ENCODE measurements around the gene DKK3. TPM values are rescaled to one million over a fixed set of nuclear protein-coding genes. Genes with fewer than 3 reads are reported as not detected.

The DKK3 gene
- total RNA-seq, 4 donors from 2014 or later: 8.7 to 34.1 (median 20.4) TPM

DNA sequence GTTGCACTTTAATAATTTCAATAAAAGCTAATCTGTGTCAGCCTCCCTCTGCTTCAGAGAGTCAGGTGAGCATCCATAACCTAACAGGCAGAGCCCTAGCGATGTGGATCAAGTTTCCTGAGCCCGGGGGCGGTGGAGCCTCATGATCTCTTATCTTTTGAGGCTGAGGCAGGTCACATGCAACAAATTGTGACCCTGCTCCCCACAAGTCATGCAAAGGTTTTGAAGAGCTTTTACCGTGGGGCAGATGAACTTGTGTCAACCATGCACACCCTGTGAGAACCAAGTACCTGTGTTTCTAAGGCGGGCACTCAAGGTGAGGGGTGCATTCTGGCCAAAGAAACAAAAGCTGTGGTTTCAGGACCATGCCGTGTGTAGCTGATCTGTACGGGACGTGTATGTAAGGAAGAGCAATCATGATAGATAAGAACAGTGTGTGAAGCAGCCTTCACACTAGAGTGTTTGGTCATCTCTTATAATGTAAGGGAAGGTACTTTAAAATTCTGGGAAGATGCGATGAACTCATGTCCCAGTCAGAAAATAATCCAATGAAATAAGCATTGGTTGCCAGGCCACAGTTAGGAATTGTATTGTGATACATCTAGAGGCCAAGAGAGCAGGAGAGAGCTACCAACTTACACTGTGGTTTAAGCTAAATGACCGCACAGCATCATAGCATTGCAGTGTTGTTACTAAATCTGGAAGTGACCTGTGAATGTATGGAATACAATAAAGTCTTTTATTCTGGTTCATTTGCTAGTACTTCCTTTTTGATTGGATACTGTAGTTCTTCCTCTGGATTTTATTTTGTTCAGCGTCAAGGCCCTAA lies 49.8 kb downstream of the DKK3 start:
- TF ChIP-seq, protein P1, sequence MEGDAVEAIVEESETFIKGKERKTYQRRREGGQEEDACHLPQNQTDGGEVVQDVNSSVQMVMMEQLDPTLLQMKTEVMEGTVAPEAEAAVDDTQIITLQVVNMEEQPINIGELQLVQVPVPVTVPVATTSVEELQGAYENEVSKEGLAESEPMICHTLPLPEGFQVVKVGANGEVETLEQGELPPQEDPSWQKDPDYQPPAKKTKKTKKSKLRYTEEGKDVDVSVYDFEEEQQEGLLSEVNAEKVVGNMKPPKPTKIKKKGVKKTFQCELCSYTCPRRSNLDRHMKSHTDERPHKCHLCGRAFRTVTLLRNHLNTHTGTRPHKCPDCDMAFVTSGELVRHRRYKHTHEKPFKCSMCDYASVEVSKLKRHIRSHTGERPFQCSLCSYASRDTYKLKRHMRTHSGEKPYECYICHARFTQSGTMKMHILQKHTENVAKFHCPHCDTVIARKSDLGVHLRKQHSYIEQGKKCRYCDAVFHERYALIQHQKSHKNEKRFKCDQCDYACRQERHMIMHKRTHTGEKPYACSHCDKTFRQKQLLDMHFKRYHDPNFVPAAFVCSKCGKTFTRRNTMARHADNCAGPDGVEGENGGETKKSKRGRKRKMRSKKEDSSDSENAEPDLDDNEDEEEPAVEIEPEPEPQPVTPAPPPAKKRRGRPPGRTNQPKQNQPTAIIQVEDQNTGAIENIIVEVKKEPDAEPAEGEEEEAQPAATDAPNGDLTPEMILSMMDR (IDR thresholded peaks at IDR 0.05; ENCODE audit: low read depth): no peak

DNA sequence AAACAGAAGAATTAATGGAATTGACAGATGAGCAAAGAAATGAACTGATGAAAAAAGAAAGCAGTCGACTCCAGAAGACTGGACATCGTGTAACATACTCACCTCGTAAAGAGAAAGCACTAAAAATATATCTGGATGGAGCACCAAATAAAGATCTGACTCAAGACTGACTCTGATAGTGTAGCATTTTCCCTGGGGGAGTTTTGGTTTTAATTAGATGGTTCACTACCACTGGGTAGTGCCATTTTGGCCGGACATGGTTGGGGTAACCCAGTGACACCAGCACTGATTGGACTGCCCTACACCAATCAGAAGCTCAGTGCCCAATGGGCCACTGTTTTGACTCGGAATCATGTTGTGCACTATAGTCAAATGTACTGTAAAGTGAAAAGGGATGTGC lies 52.4 kb downstream of the DKK3 start:
- TF ChIP-seq, protein P1 (IDR thresholded peaks at IDR 0.05; ENCODE audit: low read depth): no peak

DNA sequence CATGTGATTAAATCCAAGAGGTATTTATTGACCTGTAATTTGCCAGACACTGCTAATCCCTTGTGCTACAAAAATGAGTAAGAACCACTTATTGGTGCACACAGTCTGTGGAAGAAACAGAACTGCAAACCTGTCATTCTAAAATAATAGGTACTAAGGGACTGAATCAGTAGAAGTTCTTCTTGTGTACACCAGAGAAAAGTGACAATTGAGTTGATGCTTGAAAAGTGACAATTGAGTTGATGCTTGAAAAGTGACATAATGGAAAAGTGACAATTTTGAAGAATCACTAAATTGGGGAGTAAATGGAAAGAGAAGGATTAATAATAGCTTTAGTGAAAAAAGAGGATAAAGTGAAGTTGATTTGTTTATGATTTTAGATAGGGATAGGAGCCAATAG lies 56.4 kb downstream of the DKK3 start:
- TF ChIP-seq, protein P1 (IDR thresholded peaks at IDR 0.05; ENCODE audit: low read depth): no peak

DNA sequence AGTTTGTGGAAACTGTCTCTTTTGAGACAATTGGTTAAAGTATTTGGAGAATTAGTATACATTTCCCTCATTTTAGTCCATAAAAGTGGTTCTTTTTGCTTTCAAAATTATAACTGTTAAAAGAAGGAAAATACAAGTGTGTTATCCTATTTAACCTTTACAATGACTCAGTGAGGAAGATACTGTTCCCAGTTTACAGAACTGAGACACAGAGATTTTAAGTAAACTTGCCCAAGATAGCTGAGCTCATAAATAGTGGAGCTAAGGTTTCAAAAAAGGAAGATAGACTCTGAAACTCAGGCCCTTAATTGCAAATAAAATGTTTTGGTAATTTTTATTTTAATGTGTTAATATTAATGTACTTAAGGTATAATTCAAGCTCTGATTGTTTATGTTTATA lies 58.9 kb downstream of the DKK3 start:
- TF ChIP-seq, protein P1 (IDR thresholded peaks at IDR 0.05; ENCODE audit: low read depth): no peak

GRCh38 chr11:11948242-11948947 lies 60.0 kb downstream of the DKK3 start:
- TF ChIP-seq, protein P1 (IDR thresholded peaks at IDR 0.05; ENCODE audit: low read depth): no peak

- TF ChIP-seq, protein P1 (IDR thresholded peaks at IDR 0.05; ENCODE audit: low read depth): no peak
Measured at GRCh38 chr11:11947825-11948224, 60.6 kb downstream of the DKK3 start.

DNA sequence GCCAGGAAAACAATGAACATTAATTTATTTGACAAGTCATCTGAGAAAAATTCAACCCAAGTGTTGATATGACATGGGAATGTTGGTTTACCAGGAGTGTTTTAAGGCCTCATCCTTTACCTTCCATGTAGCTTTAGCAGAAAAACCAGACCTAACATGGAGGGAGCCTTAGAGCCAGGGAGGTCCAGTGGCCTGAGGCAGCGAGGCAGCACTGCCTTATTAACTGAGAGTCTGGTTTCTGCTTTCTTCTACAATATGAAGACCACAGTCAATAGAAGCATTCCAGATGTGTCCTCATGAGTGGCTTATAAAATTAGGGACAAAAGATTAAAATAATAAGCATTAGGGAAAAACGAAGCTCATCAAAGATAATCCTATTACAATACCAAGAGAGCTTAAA lies 61.5 kb downstream of the DKK3 start:
- TF ChIP-seq, protein P1 (IDR thresholded peaks at IDR 0.05; ENCODE audit: low read depth): no peak

Measured in subcutaneous adipose tissue (tissue), 4 donors.